ENCODE data around the gene COL5A1.

DNA sequence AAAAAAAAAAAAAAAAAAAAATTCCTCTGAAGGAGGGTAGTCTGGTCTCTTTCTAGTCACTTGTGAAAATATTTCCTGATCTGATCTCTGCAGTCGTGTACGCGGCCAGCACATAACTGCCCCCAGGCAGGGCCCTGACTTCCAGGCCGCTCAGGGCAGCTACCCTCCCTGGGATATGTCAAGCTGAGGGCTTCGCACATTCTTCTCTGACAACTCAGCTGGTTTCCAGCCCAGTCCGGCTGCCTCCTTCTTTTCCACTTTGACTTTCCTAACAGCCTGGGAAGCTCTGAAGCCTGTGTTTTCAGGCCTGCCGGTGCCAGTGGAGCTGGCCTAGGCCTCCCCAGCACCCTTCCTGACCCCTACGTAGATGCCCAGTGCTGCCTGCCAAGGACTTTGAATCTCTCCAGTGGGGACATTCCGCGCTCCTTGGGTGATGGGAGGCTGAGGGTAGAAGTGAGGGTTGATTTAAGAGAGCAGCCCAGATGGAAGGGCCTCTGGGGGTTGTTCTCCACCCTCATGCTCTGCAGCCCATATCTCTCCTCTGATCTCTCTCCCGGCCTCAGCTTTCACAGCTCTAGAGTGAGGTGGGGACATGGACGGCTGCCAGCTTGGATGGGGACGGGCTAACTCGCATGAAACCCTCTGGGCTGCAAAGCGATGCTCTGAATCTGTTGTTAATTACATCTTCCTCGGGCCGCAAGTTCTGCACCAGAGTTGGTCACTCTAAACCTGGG is 20.7 kb downstream of the COL5A1 start:
- TF ChIP-seq, protein P1, sequence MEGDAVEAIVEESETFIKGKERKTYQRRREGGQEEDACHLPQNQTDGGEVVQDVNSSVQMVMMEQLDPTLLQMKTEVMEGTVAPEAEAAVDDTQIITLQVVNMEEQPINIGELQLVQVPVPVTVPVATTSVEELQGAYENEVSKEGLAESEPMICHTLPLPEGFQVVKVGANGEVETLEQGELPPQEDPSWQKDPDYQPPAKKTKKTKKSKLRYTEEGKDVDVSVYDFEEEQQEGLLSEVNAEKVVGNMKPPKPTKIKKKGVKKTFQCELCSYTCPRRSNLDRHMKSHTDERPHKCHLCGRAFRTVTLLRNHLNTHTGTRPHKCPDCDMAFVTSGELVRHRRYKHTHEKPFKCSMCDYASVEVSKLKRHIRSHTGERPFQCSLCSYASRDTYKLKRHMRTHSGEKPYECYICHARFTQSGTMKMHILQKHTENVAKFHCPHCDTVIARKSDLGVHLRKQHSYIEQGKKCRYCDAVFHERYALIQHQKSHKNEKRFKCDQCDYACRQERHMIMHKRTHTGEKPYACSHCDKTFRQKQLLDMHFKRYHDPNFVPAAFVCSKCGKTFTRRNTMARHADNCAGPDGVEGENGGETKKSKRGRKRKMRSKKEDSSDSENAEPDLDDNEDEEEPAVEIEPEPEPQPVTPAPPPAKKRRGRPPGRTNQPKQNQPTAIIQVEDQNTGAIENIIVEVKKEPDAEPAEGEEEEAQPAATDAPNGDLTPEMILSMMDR (IDR thresholded peaks at IDR 0.05; ENCODE audit: insufficient read depth, low read length) = no peak
- no peak for TF ChIP-seq POLR2AphosphoS5 (IDR thresholded peaks at IDR 0.05; ENCODE audit: low read depth)

Measured in HL-60 (cell line).